ENCODE results near the gene THSD4.
"Not testable (repeated sequence)": the region's sequence is repeated elsewhere in the genome, so short reads cannot be mapped to it uniquely, and the experiment has no call there.

Gene THSD4

DNA sequence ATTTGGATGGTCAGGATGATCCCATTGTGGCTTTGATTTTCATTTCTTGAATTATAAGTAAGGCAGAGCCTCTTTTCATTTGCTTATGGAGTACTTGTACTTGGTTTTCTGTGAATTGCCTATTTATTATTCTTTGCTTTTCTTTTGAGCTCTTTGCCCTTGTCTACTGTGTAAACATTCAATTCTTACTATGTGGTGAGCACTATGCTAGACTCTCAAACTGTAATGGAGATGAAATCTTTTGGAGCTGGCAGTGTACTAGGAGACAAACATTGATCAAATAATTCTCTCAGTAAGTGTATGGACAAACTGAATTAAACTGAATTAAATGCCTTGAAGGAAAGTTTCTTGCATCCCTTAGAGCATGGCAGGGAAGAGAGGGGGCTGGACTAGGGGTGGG lies 608.1 kb downstream of the THSD4 start:
- DNase-seq (no peak), ATAC-seq (no peak)

DNA sequence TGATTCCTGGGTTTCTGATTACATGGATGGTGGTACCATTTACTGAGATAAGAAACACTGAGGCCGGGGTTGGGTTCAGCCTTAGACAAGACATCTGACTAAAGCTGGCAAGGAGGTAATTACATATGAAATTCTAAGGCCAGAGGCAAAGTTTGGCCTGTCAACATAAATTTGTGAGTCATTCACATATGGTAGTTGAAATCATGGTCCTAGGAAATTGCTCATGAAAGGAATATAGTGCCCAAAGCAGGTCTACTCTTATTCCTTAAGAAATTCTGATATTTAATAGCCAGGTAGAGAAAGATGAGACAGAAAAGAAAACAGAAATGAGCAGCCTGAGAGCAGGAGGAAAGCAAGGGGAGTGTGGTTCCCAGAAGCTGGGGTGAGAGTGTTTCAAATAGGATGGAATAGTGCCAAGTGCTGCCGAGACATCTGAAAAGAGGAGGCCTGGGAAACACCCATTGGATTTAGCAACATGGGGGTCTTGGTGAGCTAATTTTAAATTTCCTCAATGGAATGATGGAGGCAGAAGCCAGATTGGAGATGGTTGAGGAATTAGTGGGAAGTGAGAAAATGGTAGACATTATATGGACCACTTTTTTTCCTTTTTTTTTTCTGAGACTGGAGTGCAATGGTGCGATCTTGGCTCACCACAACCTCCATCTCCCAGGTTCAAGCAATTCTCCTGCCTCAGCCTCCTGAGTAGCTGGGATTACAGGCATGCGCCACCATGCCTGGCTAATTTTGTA lies 610.1 kb downstream of the THSD4 start:
- DNase-seq, ATAC-seq: not testable (repeated sequence)

DNA sequence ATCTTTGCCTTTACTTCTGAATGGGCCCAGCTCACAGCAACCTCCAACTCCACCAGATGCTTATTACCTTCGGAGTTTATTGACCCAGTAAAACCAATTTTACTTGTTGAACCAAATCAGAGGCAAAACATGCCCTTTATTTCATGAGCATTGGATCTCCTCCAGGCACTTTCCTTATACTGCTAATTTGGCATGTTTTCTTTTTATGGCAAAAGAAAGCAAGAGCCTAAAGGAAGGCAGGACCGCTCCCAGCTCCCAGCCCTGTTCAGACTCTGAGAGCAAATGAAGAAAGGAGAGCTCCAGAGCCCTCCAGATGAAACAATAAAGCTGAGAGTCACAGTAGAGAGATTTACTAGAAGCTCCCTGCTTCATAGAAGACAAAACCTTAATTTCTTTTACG lies 613.6 kb downstream of the THSD4 start:
- no peak for ATAC-seq
- no peak for DNase-seq

DNA sequence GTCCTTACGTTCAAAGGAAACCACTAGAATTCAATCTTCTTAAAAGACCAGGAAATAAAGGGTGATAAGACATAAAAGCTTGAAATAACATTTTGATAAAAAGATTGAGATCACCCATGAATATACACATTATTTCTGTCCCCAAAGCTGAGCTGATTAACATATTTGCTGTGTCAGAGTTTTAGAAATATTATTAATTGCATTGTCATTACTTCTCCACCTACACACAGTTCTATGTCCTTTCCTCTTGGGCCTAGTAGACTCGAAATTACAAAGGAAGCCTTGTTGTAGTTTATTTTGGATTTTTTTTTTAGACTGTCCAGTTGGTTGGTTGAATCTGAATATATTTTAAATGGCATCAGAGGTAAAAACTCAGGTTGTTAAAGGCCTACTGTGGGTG lies 614.0 kb downstream of the THSD4 start:
- ATAC-seq (no peak), DNase-seq (no peak)

DNA sequence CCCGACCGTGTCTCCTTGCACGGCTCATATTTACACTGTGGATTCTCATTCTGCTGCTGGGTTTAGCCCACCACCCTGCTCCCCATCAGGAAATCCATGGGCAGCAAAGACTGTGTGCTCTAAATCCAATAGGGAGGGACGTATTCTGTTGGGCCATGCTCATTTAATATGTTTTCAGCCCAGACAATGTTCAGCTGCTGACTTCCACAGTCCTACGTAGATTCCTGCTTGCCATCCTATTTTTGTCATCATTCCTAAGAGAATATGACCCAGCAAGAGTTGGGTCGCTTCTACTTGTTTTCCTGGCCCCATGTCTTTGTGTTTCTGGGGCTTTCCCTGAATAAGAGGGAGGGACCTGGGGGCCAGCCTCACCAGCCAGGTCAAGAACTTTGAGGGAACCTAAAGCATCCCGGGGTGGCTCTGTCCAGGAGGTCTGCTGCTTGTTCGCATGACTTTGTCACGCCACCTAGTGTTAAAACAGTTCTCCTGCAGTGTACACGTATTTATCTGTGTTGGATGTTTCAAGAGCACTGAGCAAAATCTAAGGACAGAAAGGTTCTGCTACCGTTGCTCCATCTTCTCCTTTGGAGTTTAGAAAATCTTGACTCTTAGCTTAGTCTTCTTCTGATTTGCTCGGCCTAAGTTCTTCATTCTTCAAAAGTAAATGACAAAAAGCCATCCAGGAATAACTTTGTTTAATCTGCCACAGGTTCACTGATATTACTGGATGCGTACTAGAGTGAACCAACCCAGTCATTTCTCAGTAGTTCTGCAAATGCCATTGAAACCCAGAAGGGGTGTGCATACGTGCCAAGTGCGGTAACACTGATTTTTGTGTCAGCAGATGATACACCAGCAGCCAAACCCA lies 615.2 kb downstream of the THSD4 start:
- peak; percentile 20 for DNase-seq
- peak; percentile 52 for ATAC-seq

DNA sequence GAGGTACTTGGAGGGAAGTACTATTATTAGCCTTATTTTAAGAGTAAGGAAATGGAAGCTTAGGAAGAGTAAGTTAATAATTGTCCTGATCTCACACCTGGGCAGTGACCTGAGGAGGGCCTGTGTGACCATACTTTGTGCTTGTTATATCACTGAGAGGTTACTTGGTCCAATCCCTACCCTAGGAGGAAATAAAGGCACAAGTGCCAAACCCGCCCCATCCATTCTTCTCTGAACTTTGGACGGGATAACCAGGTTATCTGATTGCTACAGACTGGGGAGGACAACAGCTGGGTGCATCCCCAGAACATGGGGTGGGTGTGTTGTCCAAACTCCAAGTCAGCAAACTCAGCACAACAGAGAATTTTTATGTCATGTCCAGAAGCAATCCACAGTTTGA lies 617.4 kb downstream of the THSD4 start:
- no peak for DNase-seq
- ATAC-seq = no peak

DNA sequence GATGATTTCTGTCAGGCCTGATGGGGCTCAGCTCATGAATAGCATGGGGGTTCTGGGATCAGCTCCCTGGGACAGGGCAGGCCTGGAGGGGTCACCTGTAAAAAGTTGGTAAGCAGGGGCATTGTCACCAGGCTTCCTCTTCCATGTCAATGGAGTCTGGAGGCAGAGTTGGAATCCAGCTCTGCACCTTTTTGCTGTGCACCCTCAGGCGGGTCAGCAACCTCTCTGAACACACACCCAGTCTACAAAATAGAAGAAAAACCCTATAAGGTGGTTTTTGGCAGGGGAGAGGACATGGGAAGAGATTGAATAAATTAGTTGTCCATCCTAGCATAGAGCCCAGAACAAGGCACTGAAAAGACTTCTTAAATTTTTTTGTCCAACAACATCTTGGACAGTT lies 617.9 kb downstream of the THSD4 start:
- DNase-seq (no peak), ATAC-seq (no peak)

DNA sequence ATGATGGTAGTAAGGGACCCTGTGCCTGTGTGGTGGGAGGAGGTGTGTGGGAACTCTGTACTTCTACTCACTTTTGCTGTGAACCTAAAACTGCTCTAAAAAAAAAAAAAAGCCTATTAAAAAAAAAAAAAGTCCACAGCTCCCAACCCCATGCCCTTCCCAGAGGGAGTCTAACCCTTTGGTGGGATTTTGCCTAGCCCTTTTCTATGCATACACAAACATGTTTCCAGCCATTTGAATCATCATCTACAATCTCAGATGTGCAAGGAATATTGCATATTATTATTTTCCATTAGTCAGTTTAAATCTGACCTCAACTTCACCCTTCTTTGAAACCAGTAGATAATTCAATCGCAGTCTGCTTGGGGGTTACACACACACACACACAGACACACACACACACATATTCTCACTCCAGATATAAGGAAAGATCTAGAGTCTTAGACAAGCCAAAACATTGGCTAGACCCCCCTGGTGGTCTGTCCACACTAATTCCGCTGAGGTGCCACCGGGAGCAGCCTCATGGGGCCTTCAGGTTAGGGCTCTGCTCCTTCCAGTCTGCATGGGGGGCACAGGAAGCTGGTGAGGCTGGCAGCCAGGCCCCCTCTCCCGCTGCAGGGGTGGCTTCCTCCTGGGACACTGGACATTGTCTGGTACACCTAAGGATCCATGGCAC lies 619.6 kb downstream of the THSD4 start:
- ATAC-seq = no peak
- no peak for DNase-seq

DNA sequence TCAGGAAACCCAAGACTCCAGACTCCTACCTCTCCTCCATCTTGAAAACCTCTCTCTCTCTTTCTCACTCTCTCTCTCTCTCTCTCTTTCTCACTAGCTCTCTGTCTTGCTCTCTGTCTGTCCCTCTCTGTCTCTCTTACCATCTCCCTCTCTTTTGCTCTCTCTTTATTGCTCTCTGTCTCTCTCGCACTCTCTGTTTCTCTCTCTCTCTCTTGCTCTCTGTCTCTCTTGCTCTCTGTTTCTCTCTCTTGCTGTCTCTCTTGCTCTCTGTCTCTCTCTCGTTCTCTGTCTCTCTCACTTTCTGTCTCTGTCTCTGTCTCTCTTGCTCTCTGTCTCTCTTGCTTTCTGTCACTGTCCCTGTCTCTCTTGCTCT lies 620.1 kb downstream of the THSD4 start:
- no peak for ATAC-seq
- DNase-seq = no peak

DNA sequence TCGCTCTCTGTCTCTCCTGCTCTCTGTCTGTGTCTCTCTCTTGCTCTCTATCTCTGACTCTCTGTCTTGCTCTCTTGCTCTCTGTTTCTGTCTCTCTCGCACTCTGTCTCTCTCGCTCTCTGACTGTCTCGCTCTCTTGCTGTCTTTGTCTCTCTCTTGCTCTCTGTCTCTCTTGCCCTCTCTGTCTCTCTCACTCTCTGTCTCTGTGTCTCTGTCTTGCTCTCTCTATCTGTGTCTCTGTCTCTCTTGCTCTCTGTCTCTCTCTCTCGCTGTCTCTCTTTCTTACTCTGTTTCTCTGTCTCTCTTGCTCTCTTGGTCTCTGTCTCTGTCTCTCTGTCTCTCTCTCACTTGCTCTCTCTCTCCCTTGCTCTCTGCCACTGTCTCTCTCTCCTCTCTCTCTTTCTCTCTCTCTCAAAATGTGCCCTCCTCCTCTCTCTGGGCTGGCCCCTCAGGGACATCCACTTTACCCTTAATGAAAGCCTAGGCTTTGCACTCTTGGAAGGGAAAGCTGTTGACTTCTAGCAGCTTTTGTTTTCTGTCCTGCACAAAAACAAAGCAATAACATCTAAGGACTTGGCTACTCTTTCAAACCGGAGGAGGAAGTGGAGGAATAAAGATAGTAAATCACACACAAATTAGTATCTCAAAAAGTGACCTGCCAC lies 621.1 kb downstream of the THSD4 start:
- DNase-seq (no peak), ATAC-seq (no peak)

DNA sequence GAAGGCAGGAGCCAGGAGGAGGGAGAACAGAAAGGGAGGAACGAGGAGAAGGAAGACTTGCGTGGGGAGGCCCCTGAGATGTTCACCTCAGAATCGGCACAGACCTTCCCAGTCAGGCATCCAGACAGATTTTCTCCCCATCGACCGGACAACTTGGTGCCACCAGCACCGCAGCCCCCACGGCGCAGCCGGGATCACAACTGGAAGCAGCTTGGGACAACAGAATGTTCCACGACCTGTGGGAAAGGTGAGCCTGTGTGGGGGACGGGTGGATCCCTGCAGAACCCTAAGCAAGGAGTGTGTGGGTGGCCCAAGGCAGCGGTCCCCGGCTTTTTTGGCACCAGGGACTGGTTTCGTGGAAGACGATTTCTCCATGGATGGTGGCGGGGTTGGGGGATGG lies 622.5 kb downstream of the THSD4 start:
- DNase-seq (no peak), ATAC-seq (no peak)

DNA sequence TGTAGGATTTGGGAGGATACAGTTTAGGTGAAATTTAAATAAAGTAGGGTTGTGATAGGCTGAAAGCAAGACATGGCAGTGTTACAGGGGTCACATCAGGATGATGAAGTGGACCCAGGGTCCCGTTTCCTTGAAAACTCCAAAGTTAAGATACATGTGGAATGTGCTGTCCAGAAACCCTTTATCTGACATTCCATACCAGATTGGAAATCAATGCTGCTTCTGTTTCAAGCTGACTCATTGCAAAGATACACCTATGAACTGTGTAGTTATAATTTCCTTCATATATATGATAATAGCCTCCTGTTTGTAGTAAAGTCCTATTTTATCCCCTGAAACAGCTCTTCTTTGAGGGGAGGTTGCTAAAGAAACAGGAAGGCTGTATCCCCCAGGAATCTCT lies 624.1 kb downstream of the THSD4 start:
- ATAC-seq (no peak), DNase-seq (no peak)

DNA sequence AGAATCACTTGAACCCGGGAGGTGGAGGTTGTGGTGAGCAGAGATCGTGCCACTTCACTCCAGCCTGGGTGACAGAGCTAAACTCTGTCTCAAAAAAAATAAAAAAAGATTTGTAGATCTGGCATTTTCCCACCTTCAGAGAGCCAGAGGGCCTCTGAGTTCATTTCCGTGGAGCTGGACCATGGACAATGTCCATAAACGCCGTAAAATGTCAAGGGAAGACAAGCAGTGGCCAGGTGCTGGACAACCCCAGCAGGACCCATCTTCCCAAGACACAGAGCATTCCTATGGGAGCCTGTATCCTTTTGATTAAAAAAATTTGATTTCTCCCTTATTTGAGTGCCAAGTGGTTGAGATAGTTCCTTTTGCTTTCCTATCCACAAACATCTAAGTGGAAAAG lies 627.7 kb downstream of the THSD4 start:
- DNase-seq (no peak), ATAC-seq (no peak)

DNA sequence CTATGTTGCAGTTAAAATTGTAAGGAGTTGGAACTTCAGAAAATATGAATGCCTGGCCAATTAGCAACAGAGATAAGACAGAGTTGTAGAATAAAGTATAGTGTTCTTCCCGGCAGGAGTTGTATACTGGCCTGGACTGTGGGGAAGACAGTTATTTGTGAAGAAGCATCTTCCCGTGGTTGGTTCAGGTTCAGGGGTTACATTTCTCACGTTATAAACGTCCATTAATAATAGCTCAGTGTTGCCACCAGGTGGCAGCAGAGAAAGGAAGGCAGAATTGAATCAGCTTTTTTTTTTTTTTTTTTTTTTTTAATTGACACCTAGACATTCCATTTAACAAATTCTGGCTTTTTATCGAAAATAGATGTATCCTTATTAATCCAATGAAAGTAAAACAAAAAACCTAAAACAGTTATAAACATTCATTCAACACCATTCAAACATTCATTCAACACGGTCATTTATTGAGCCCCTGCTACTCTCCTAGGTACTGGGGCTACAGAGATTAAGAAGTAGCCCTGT lies 628.7 kb downstream of the THSD4 start:
- peak; percentile 67 for DNase-seq
- ATAC-seq = no peak

DNA sequence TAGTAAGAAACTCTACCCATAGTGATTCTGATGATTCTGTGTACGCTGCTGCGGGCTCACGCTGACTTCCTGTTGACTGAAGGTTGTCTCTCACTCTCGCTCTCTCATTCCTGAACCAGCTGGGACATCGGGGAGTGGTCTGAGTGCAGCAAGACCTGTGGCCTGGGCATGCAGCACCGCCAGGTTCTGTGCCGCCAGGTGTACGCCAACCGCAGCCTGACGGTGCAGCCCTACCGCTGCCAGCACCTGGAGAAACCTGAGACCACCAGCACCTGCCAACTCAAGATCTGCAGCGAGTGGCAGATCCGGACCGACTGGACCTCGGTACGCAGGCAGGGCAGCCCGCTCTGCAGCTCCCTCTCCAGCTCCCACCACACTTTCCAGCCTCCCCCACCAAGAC lies 631.4 kb downstream of the THSD4 start:
- no peak for ATAC-seq
- no peak for DNase-seq

DNA sequence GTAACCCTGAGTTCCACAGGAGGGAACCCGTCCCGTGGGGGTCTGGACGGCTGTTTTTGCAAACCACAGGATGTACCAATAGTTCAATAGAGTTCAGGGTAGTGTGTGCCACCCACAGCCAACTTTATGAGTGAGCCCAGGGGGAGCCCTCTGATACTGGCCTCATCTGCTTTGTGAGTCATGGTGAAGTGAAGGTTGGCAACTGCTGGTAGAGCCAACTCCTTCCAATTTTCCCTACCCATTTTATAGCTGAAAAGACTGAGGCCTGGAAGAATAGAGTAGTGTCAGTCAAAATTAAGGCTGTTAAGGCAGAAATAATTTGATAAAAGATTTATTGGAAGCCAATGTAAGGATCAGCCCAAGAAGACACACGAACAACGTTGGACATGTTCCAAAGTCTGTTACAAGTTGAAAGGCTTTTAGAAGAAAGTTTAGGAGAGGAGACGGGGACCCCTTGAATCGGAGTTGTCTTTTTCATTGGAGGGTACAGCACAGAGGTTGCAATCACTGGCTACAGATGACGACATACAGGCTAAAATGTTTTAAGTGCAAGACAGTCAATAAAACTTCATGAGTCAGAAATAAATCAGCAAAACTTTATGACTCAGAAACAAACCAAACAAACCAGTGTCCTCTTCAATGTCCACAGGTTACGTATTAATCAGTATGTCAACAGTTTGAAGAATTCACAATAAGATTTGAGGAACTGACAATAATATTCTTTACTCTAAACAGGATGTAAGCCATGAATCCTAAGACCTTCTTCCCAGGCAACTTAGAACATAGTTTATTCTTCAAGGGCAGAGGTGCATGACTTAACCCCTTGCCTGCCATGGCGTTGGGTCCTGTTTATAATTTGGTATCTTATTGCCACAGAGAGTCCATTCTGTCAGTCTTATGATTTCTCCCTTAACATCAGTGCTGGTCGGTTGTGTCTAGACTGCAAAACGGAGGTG lies 632.1 kb downstream of the THSD4 start:
- no peak for ATAC-seq
- no peak for DNase-seq

DNA sequence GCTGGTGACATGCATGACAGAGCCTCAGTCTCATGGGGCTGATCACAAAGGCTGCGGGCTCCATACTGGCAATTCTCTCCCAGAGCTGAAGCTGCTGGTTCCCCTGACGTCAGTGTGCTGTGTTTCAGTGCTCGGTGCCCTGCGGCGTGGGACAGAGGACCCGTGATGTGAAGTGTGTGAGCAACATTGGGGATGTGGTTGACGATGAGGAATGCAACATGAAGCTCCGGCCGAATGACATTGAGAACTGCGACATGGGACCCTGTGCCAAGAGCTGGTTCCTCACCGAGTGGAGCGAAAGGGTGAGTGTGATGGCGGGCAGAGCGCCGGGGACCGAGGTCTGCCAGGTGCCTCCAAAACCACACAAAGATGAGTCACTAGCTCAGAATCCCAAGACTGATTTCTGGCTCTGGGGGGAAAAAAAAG lies 633.0 kb downstream of the THSD4 start:
- ATAC-seq (no peak), DNase-seq (no peak)

DNA sequence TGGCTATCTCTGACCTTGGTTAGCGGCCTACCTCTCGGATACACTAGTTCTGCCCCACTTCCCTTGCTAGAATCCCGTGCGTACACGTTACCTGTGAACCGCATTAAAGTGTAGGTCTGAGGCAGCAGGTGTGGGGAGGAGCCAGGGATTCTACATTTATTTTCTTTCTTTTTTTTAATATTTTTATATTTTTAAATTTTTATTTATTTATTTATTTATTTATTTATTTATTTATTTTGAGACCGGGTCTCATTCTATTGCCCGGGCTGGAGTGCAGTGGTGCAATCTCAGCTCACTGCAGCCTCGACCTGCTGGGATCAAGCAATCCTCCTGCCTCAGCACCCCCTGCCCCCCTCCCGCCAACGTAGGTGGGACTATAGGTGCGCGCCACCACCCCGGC lies 634.2 kb downstream of the THSD4 start:
- no peak for DNase-seq

DNA sequence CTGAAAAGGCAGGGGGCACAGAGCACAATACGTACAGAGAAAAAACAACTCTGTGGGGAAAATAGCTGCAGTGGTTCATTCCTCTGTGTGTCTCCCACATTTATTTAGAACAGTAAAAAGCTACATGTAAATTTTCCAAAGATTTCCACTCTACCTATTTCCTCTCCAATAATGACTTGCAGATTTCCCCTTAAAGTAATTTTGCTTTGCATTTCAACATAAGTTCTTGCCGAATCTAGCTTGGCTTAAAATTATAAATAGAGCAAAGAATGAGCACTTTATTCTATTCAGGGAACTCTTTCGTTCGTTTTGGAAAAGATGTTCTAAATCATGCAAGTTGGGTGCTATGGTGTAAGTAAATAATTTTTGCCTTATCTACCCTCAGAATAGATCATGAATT lies 636.9 kb downstream of the THSD4 start:
- DNase-seq = no peak
- ATAC-seq = no peak

More for the DNA sequence above, 634.2 kb downstream of the THSD4 start:
- ATAC-seq = no peak

DNA sequence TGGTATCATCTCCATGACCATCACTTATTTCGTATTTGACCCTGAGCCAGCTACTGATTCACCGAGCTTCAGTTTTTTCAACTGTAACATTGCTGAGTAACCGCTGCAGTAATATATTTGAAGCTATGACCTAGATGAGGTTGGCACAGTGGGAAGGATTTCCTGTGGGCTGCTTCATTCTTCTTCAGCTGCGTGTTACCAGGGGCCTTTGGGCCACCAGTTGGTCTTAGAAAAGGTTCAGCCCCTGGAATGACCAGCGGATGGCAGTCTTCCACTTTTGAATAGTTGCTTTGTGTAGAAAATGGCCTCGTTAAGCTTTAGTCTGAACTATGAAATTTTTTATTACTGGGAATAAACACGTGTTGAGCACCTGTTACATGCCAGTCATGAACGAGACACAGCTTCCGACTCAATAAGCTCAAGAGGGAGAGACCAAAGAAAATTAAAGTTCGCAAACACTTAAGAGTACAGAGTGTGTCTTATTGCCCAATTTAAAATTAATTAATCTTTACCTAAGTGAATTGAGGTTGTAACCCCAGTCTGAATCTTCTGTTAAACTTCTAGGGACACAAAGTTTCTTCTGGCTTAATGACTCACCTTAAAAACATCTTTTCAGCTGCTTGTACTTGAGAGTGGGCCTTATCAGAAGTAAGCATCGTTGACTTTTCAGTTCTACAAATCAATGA lies 637.5 kb downstream of the THSD4 start:
- ATAC-seq (no peak), DNase-seq (no peak)

DNA sequence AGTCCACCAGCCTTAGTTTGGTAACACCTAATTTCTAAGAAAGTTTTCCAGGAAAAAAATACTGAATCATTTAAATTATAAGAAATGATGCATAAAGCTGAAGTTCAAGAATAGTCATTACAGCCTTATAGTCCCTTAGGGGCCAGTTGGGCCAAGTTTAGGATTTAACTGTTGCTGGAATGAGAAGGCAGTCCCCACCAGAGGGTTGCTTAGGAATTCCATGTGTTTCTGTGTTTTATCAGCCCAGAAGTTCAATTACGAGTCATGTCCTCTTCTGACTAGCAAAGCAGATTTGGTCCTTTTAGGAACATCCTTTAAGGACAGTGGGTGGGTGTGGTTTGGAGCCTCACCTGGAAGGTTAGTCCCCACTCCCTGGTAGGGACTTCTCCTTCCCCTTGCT lies 638.1 kb downstream of the THSD4 start:
- DNase-seq = no peak
- ATAC-seq = no peak
